Mesangial cell (primary cell): ENCODE data around the gene STOX2. TPM values are rescaled to one million over a fixed set of nuclear protein-coding genes. Genes with fewer than 3 reads are reported as not detected.

Experiments used
- total RNA-seq: library from RNA; depleted of rRNA; stranded (reverse); fragments of >200 nt; gene quantifications from 2 replicates; pipeline ENCODE4 v1.2.3, GENCODE V29; 2015

Gene STOX2, protein sequence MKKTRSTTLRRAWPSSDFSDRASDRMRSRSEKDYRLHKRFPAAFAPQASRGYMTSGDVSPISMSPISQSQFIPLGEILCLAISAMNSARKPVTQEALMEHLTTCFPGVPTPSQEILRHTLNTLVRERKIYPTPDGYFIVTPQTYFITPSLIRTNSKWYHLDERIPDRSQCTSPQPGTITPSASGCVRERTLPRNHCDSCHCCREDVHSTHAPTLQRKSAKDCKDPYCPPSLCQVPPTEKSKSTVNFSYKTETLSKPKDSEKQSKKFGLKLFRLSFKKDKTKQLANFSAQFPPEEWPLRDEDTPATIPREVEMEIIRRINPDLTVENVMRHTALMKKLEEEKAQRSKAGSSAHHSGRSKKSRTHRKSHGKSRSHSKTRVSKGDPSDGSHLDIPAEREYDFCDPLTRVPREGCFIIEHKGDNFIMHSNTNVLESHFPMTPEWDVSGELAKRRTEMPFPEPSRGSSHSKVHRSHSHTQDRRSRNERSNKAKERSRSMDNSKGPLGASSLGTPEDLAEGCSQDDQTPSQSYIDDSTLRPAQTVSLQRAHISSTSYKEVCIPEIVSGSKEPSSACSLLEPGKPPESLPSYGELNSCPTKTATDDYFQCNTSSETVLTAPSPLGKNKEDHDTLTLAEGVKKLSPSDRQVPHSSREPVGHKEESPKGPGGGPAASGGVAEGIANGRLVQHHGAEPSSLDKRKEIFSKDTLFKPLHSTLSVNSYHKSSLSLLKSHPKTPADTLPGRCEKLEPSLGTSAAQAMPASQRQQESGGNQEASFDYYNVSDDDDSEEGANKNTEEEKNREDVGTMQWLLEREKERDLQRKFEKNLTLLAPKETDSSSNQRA (N-terminal part only)
- 1.5 and 4.8 TPM in 2 replicates for total RNA-seq

DNA sequence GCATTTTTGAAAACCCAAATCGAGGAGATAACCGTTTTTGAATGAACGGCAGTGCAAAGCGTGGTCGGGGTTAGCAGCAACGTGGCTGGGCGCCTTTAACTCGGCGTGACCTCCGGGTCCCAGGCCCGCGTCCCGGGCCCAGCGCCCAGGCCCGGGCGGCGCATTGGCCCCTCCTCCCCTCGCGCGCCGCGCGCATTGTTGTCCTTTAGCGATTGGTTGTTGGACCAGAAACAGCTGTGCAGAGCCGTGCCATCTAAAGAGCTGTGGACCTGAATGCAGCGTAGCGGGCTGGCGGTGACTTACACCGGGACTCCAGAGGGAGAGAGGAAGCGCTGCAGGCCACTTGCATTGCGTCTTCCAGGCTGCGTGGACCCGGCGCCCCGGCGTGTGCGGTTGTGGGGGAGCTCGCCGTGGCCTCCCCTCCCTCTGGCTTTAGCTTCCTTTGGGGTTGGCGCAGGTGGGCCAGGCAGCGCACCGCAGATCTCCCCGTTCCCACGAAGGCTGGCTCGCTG, at the start of gene STOX2:
STOX2 (plus strand) TSS at position 227 of the 512 bp plus-strand sequence. CDS start 1,484 bp downstream, outside the sequence.

Other genes with a start within 250 kb of the STOX2 start
- gene RWDD4, start 246.1 kb upstream of the STOX2 start, total RNA-seq, result 12.7 and 15.3 TPM in 2 replicates
- 15.2 and 17.1 TPM in 2 replicates for gene TRAPPC11, start 246.0 kb upstream of the STOX2 start, total RNA-seq